ENCODE data around the gene TRIAP1. TPM values are rescaled to one million over a fixed set of nuclear protein-coding genes. Genes with fewer than 3 reads are reported as not detected.

TRIAP1 gene
- total RNA-seq, 1 donor from 2014 or later: 38.1 TPM

- peaks cover 19% of the 10 kb centered on the region for H3K36me3 Mint-ChIP-seq (ENCODE audit: low read depth)
- DNase-seq (ENCODE audit: low read depth, low spot score): no peak
- H3K4me1 Mint-ChIP-seq: peaks cover 34% of the 10 kb centered on the region
- peak overlapping the region; percentile 99 for H3K4me3 Mint-ChIP-seq
- H3K27me3 Mint-ChIP-seq (ENCODE audit: low read depth): peaks cover 4% of the 10 kb centered on the region
- TF ChIP-seq CTCF (conservative IDR thresholded peaks at IDR 0.05): no peak
- H3K9me3 Mint-ChIP-seq: no peaks in the 10 kb centered on the region
- no peak overlapping the region for H3K27ac Mint-ChIP-seq (ENCODE audit: unreplicated experiment)
These were observed 21.3 kb upstream of the TRIAP1 start for GRCh38 chr12:120467439-120467838.

GRCh38 chr12:120466560-120467315, 20.6 kb upstream of the TRIAP1 start:
- peak overlapping the region; percentile 84 for H3K4me3 Mint-ChIP-seq
- H3K4me1 Mint-ChIP-seq: peaks cover 30% of the 10 kb centered on the region
- peak overlapping the region; percentile 19 for H3K27ac Mint-ChIP-seq (ENCODE audit: unreplicated experiment)
- TF ChIP-seq CTCF (conservative IDR thresholded peaks at IDR 0.05): peak; percentile 71
- peaks cover 22% of the 10 kb centered on the region for H3K36me3 Mint-ChIP-seq (ENCODE audit: low read depth)
- no peaks in the 10 kb centered on the region for H3K9me3 Mint-ChIP-seq
- DNase-seq (ENCODE audit: low read depth, low spot score): peak; percentile 55
- peaks cover 4% of the 10 kb centered on the region for H3K27me3 Mint-ChIP-seq (ENCODE audit: low read depth)

GRCh38 chr12:120465756-120466155, 19.6 kb upstream of the TRIAP1 start:
- no peaks in the 10 kb centered on the region for H3K9me3 Mint-ChIP-seq
- no peak for DNase-seq (ENCODE audit: low read depth, low spot score)
- TF ChIP-seq CTCF (conservative IDR thresholded peaks at IDR 0.05): no peak
- H3K36me3 Mint-ChIP-seq (ENCODE audit: low read depth): peaks cover 22% of the 10 kb centered on the region
- H3K4me1 Mint-ChIP-seq: peaks cover 30% of the 10 kb centered on the region
- H3K4me3 Mint-ChIP-seq: peak overlapping the region; percentile 69
- peaks cover 4% of the 10 kb centered on the region for H3K27me3 Mint-ChIP-seq (ENCODE audit: low read depth)
- no peak overlapping the region for H3K27ac Mint-ChIP-seq (ENCODE audit: unreplicated experiment)

GRCh38 chr12:120463712-120464111, 17.5 kb upstream of the TRIAP1 start:
- H3K9me3 Mint-ChIP-seq: no peaks in the 10 kb centered on the region
- H3K27me3 Mint-ChIP-seq (ENCODE audit: low read depth): peaks cover 4% of the 10 kb centered on the region
- H3K36me3 Mint-ChIP-seq (ENCODE audit: low read depth): peaks cover 28% of the 10 kb centered on the region
- peaks cover 26% of the 10 kb centered on the region for H3K4me1 Mint-ChIP-seq
- no peak for DNase-seq (ENCODE audit: low read depth, low spot score)
- H3K4me3 Mint-ChIP-seq: no peak overlapping the region
- no peak for TF ChIP-seq CTCF (conservative IDR thresholded peaks at IDR 0.05)
- H3K27ac Mint-ChIP-seq (ENCODE audit: unreplicated experiment): no peak overlapping the region

GRCh38 chr12:120462099-120462640, 16.0 kb upstream of the TRIAP1 start:
- no peak overlapping the region for H3K27ac Mint-ChIP-seq (ENCODE audit: unreplicated experiment)
- peaks cover 27% of the 10 kb centered on the region for H3K36me3 Mint-ChIP-seq (ENCODE audit: low read depth)
- peak overlapping the region; percentile 32 for H3K4me3 Mint-ChIP-seq
- no peaks in the 10 kb centered on the region for H3K27me3 Mint-ChIP-seq (ENCODE audit: low read depth)
- DNase-seq (ENCODE audit: low read depth, low spot score): no peak
- H3K4me1 Mint-ChIP-seq: peaks cover 14% of the 10 kb centered on the region
- H3K9me3 Mint-ChIP-seq: no peaks in the 10 kb centered on the region
- TF ChIP-seq CTCF (conservative IDR thresholded peaks at IDR 0.05): no peak
